Stimulated activated CD4-positive, alpha-beta T cell treated with anti-CD3 and anti-CD28 coated beads, Interleukin-4, amount 100 ng/mL, for 48 hours (primary cell): Measurements from ENCODE around the gene LHFPL6.

Experiments
- DNase-seq, 2 donors: peaks; one replicate each; pipeline ENCODE4 v3.0.0-alpha.2; 2020; ENCODE audit warnings: low read depth in 2 of 2

LHFPL6 gene

DNA sequence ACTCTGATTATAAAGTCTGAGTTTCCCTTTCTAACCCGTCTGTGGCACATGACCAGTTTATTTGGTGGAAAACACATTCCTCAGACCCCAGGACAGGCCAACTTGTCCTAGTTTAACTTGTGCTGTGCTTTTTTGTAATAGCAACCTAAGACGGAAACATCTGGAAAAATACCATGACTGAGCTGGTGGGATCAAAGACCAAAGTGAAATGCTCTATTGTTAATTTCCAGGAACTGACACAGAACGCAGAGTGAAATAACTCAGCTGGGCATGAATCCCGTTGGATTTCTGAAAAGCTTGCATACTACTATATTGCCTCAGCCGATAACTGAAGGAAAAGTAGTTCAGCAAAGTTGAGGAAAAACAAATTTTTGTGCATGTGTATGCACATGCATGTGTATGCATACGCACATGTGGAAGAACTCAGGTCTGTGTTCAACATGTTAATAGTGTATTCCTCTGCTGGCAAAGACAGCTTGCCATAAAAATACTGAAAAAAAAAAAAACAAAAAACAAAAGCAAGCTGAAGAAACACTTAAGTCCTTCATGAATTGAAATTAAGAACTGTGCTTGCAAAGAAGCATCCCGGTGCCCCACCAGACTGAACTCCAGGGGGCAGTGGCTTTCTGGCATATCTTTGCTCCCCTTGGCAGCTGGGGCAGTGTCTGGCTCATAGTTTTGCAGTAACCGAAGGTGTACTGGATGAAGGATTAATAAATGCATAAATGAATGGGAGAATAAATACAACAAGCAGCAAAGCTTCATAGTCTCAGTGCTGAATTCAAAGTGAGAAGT lies 187.8 kb downstream of the LHFPL6 start:
- no peak for DNase-seq

DNA sequence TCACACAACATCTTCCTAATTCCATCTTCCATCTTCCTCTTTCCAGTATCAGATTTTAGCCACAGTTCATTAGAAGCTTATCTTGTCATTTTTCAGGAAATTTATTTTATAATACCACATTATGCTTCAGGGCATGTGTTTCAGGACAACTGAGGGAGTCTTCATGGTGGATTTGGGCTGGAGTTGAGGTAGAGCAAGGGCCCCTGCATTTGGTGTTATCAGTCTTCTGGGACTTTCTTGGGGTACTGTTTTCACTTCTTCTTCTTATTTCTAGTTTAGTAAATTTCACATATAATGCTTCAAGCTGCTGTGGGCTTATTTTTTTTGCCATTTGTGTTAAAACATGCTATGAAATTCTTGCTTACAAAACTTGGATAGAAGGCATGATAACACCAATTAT lies 188.7 kb downstream of the LHFPL6 start:
- no peak for DNase-seq

DNA sequence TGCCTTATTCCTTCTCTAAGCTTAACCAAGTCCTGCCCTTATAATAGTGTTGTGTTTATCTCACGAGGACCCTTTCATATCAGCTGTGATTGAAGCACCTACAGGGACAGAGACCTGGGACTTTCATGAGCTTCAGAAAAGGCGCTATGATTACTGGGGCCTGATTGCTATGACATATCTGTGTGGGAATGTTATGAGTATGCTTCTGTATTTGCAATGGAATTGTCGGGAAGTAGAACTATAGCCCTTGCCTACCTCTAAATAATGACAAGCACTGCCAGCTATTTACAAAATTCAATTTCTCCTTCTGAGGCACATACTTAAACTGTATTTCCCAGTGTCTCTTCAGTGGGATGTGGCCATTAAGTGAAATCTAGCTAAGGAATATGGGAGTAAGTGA lies 191.5 kb downstream of the LHFPL6 start:
- DNase-seq: no peak

DNA sequence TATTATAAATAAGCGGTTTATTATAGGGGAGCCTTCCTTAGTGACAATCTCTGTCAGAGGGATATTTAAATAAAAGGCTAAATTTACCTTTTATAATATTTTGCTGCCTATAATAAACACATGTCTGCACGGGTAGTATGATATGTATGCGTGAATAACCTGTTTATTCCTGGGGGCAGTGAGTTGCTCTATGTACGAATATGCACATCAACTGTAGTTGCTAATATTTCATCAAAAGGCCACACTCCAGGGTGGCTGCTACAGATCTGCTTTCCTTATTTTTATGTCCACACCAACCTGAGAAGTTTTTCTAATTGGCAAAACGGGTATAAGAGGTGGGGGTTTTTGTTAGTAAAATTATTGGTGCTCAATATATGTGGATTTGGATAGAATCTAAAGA lies 192.0 kb downstream of the LHFPL6 start:
- no peak for DNase-seq

DNA sequence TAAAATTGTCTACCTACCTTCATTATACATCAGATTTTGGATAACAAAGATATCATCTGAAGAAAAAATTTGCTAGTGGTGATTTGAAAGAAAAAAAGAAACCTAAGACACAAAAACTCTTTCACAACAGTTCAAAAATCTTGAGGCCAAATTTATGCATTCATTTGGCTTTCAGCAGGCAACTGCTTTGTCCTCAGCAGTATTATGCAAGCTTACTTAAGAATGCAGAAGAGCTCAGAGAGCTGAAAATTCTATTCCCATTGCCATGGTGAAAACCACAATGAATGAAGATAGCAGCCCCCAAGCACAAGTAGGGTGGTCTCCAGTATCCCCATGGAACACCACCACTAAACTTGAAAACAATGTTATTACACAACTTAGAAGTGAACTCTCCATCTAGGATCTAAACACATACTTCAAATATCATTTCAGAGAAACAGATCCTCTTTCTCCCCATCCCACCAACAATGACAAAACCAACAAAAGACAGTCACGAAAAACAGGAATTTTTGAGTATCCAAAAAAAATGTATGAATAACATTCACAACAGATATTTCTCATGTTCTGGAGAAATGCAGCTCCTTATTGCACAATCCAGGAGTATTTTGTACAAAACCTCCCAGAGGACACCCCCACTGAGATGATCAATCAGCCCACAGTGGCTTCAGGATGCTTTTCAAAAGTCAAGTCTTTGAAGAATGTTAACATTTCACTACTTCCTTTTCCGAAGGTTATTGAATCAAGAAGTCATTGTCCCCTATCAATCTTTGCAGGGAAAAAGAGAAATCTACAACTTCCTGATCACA lies 192.7 kb downstream of the LHFPL6 start:
- DNase-seq: no peak

DNA sequence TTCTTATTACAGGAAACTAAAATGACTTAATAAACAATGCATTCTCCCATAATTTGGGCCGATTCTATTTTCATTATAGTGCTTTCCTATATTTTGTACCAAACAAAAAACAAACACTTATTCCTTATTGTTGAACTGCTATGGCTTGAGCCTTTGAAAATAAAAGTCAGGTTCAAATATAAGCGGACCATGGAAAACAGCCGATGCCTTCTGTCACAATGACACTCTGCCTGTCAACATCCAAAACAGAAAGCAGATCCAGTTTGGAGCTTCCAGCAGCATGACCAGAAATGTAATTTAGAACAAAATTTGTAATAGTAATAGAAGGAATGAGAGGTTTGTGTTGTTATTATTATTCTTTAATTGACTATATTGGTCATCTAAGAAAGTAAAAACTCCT lies 194.5 kb downstream of the LHFPL6 start:
- DNase-seq: no peak

DNA sequence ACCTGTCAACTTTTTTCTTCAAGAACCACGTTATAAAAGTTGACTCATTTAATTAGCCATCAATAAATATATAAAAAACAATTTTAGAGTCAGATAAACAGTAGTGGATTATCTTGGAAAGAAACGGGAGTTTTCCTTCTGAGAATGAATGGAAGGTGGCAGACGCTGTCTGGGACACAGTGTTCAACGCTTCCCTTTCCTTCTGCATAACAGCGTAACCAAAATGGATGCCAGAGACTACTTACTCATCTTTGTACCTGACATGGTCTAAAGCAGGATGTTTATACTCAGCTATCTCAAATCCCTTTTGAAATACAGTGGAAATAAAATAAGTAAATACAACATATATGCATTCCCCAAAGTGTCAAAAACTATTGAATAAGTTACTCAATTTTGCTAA lies 195.2 kb downstream of the LHFPL6 start:
- DNase-seq: no peak

DNA sequence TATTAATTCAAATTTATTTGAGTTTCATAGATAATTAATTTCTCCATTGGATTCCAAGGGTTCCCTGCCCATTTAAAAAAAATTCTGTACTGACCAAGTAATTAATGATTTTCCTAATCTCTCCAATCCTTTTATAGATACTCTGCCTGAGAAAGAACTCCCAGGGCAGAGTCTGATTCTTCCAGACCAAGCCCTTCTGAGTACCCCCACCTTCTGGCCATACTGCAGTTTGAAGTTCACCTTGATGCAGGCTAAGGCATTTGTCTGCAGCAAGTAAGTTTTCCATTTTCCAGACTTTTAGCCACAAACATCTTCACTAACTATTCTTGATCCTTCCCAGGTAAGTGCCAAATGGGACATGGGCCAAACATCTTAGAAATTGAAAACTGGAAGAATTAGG lies 195.9 kb downstream of the LHFPL6 start:
- no peak for DNase-seq

DNA sequence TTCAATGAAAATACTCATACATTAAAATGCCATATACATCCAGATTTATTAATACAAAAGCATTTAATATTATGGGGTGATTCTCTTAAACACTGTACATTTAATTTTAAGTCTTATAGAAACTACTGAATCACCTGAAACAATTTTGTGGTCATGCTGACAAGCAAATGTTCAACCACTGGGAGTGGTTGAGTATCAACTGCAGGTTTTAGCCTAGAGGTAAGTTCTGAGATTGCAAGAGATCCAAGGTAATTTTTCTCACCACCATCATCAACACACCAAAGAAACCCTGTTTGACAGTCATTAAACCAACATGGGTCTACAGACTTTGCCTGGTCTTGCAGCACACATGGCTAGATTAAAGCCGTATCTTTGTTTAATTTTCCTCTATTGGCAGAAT lies 196.3 kb downstream of the LHFPL6 start:
- DNase-seq: no peak

DNA sequence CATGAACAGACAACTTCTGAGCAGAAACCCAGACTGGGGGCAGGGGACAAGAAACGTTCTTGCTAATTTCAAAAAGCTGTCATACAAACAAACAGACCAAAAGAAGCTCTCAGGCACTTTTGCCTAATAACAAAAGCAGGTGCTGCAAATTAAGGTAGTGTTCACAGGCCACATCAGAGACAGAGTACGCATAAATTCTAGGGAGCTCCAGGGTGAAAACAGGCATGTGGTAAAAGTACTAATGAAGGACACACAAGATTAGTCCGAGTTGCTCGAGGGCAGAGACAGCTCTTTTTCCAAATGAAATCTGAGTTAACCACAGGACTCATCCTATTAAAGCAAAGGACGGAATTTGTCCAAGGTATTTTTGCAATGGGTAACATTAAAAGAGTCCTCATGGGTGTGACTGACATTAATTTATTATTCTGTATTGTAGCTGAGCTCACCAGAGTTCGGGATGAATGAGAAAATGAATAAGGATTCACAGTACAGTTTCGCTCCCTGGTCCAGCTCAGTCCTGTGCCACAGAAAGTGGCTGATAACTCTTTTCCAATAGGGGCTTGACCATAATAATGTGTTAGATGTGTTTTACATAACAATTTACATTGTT lies 197.3 kb downstream of the LHFPL6 start:
- DNase-seq: no peak

DNA sequence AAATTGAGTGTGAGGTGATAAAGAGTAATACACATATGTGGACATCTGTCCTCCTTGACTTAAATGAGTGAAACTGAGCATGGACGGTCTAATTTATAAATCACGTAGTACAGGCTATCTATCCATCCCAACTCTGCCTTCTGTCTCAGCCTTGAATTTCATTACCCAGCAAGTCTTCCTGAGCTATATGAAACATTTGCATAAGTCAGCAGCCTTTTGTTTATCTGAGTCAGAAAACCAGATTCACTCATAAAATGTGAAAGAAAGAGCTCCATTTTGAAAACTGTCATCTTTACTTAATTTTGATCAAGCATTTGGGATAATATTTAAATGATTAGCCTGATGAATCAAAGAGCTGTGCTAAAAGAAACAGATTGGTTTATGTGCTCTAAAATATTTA lies 197.9 kb downstream of the LHFPL6 start:
- no peak for DNase-seq

DNA sequence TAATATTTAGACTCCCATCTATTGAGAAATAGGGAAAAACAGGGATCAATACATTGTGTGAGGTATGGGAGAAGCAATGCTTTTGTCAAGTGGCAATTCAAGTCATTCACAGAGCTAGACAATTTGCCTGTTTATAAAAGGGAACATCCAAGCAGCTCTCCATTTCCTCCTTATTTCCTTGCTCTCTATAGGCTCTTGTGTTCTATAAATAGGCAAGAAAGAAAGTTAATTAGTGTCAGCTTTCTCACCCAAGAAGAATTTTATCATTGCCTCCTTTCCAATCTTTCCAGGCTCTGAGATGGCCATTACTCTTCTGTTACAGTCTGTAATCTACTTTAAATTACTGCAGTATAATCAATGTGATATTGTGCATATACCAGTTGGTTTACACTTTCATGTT lies 199.9 kb downstream of the LHFPL6 start:
- DNase-seq: no peak

DNA sequence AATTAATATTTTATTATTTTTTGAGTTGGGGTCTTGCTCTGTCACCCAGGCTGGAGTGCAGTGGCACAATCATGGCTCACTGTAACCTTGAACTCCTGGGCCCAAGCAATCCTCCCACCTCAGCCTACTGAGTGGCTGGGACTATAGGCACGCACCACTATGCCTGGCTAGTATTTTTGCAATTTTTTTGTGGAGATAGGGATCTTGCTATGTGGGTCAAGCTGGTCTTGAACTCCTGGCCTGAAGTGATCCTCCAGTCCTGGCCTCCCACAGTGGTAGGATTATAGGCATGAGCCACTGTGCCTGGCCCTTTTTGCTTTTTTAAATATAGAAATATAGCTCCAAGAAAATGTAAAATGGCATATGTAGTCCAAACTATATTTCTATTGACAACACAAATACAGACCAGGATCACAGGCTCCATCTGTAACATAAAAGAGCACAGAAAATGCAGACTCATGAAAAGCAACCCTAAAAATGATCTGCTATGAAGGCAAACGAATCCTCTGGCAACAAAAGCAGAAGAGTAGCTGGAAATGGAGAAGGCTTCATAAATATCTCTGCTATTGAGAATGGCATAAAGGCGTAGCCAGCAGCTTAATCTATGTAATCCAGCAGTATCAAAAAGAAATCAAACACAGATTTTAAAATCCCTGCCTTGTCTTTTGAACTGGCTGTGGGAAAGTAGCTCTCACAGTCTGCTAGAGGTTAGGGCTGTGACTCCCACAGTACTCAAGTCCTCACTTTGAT lies 200.6 kb downstream of the LHFPL6 start:
- no peak for DNase-seq

DNA sequence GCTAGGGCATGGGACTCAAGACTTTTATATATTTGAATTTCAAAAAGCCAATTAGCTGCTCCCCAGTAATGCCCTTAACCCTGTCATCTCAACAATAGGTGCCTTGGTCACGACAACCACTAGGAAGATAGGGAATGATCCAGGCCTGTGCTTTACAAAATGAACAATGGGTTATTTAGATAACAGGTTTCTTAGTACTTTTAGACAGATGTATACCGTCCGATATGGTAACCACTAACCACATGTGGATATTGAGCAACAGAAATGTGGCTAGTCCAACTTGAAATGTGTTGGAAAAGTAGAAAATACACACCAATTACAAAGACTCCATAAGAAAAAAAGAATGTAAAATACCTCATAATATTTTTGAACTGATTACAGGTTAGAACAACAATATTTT lies 201.2 kb downstream of the LHFPL6 start:
- no peak for DNase-seq

DNA sequence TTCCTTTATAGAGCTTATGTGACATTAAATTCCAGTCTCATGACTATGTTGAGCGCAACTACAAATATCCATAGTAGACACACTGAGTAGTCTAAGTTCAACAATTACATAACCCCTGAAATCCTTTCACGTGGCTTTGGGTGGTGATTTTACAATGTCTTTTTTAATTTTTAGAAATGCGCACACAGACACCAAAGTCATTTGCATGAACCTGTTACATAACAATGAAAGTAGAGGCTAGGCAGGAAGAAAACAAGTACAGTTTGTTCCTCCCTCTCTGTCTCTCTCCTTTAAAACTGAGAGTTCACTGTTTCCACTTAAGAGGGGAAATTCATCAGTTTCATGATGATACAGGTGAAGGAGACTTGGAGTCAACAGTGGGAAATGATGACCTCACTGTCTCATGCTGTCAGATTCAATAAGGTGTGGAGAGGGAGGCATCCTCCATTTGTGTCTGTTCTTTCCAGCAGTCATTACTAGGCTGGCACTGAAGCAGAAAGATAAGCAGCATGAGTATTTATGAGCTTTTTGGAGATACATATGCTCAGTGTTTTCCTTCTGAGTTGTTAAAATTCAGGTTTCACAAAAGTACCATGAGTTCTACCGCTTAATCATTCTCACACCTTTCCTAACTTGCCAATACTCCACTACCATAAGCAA lies 201.8 kb downstream of the LHFPL6 start:
- DNase-seq: no peak

DNA sequence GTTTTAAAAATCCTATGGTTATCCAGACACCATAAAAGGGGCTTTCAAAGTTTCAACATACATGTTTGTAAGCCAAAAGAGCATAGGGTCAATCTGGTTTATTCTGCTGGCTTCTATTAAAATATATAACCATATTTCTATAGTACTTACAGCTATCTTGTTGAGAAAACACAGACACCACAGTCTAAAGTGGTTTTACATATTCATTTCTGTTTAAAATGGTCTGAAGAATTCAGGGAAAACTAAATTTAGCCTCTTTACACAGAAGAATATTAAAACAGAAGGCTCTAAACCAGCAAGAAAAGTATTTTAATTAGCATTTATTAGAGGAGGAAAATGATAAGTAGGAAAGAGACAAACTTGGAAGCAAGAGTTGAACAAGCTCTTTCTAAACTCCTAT lies 203.9 kb downstream of the LHFPL6 start:
- no peak for DNase-seq

DNA sequence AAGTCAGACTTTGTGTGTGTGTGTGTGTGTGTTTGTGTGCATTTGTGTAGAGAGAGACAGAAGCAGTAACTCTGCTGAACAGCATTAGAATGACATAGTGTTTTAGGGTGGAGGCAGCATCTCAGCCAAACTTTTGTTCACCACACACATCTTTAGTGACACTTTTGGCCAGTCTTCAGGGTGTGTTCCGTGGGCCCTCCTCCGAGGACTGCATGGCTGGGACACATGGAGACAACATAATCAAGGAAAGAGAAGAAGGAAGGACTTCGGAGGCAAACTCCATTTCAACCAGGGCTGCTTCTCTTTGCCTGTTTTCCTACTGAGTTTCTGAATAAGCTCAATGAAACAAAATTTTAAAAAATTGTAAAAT lies 205.1 kb downstream of the LHFPL6 start:
- DNase-seq: no peak

DNA sequence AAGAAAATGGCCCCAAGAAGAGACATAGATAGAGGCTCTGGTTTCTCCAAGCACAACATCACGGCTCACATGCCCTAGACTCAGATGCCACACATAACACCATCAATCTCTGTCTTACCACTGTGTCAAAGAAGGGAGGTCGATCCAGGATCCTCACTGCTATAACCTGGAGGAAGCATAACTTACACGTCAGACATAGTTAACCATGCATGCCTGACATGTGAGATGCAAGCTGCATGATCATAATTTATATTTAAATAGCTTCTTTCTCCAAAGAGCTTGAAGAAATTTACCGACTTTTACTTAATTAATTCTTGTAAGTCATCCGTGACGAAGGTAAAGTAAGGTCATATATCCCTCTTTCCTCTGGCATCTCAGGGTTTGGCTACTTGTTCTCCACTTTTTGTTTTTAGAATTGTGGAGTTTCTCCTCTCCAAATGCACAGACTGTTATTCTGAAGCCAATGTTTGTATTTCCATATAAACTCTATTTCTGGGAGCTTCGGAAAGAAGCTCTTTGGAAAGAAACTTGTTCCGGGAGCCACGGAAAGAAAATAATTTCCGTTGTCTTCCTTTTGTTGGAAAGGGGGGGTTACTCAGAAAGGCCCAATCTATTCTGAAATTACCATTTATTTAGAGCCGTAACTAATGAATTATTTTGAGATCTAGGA lies 205.6 kb downstream of the LHFPL6 start:
- no peak for DNase-seq

DNA sequence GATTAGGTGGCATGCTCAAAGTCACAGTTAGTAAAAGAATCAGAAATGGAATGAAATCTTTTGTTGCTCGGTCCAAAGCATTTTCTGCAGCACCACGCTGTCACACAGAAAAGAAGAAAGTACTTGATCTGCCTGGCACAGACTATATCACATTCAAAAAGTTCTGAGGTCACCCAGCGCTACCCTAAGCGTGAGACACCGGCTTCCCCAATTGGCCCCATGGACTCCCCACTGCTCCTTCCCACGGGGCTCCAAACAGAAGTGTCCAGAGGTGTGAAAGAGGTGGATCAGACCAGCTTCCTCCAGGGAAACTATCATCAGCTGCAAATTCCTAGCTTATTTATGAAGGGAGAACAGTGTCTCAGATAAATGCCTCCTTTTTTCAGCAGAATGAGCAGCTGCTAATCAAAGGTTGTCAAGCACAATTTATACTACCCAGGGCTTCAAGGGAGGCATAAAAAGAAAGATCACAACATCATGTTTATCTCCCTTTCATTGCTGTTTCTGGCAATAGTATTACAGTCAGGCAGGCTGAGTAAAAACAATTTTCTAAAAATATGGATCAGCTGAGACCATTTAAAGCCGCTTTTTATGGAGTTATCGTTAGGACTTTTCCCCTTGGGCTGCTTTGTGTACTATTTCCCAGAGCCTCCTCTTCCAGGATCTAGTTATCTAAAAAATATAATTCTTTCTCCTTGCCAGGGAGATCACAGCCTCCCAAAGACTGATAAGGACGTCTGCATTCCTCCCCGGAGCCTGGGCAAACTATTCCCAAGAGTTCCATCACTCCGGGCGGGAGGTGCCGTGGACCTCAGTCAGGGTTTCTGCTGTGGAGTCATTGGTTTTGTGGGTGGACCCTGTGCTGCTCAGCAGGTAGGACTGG lies 208.0 kb downstream of the LHFPL6 start:
- no peak for DNase-seq

DNA sequence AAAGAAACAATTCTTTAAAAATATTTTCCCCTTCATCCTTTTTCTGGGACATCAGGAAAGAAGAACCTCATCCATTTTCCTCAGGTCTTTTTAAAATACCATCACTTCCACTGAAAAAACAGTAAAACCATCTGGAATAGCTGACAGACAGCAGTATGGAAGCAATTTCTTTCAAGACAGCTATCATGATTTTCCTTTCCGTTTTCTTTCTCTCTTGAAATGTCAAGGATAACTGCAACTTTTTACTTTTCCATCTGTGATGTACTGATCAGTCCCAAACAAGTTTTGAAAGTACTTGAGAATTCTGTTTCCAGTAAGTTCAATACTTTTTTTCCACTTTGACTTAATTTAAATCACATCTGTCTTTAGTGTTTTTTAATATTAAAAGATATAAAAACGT lies 211.2 kb downstream of the LHFPL6 start:
- no peak for DNase-seq
